NCI-H82 (cell line): ENCODE results near the gene BMPR1B.
A peak's percentile ranks its signal among the peaks of the same experiment; 100 is the strongest.
"Not testable (repeated sequence)": the region's sequence is repeated elsewhere in the genome, so short reads cannot be mapped to it uniquely, and the experiment has no call there.

ENCODE experiments used
- DNase-seq: peaks from one replicate; lab custom pipeline; 2025; lab: John Stamatoyannopoulos, UW

The BMPR1B gene

DNA sequence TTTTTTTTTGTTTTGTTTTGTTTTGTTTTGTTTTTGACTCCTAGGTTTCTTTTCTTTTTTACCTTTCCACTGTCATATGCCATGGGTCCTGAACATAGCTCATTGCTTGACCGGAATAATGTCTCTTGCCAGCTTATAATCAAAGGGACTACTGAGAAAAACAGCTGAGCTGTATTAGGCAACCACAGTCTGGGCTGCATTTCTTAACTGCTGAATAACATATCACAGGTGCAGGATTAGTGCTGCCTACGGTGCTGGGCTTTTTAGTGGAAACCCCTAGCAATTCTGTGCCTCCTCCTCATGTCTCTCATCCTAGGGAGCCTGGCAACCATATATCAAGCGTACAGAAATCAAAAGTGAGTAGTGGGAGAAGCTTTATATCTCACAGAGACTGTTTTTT lies 333.5 kb downstream of the BMPR1B start:
- peak; percentile 27 for DNase-seq

DNA sequence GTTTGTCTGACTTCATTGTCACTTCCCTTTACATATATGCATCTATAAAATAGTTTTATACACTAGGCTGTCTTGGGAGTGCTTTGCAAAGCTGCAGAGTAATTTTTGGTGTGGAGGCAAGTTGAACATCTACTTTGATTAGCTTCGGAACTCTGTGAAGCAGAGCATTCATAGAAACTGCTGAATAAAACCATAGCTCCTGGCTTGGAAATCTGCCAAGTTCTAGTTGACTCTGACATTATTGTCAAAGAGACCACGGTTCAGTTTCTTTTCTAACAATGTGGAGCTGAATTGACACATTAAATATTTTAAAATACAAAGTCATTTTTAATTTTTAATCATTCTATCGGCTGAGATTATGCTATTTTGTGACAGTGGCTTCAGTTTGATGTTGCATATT lies 335.0 kb downstream of the BMPR1B start:
- peak; percentile 24 for DNase-seq

DNA sequence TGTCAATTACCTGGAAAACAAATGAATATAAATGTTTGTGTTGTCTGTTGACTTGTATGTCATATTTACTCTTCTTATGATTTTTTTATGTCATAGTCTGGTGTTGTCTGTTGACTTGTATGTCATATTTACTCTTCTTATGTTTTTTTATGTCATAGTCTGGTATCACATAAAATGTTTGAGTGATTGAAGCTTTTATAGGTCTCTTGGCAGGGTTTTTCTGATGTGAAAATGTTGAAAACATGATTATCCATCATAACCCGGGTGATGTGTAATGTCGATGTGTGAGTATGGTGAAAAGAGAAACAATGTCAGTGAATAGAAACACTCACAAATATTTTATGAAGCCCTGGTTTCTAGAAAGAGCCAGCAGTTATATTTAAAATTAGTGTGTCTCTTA lies 335.7 kb downstream of the BMPR1B start:
- no peak for DNase-seq

DNA sequence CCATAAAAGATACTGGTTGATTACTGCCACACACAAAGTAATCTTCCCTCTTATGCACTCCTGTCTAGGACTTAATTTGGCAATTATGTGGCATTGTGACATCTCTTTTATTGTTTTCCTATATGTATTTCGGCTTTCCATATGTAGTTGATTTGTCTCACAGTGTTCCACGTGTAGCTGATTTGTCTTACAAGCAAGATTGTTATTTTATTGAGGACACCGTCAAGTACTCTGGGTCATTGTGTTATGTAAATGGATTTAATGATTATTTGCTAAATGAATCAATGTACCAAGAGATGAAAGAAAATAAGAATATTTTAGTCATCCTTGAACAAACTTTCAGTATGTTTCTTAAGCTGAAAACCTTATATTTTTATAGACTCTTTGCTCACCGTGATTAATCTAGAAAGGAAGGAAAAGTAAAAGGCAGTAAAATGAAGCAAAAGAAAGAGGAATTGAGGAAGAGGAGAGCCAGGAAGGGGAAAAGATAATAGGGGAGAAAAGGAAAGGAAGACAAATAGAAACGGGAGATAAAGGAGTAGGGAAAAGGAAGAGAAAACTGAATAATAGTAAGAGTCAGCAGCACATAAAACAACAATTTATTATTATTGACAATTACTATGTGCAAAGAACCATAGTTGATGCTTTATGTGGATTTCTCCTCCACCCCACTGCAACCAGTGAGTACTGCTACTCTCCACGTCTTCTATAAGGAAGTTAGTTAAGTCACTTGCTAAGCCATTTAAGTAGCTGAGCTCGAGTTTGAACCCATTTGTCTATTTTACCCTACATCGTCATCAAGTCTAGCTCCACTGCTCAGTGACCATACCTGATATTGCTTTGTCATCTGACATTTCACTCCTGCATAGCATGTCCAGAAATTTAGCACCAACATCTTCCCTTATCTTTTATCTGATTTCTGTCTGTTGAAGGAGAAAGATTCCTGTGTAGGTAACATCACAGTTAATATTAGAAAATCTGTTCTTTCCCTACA lies 336.5 kb downstream of the BMPR1B start:
- DNase-seq, result peak; percentile 4

DNA sequence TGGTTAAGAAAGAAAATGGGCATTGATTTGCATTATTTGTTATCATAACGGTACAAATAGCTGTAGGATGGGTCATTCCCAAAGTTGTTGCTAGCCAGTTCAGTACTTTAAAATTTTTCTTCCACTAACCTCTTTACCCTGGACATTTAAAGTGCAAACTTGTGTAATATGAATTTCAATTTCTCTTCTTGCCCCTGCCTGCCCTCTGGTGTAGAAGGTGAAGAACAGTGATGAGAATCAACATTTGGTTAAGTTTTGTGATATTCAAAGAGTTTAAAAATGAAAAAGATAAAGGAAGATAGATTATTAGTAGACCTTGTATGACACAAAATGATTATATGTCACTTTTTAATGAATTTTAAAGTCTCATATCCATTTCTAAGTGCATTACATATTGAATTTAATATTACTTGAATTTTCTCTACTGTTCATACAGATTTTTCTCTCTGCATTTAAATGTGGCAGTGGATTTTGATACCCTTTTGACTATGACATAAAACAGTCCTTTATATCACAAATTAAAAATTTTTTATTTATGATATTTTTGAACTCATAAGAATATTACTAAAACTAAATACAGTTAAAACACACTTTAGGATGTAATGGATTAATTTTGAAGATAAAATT lies 337.7 kb downstream of the BMPR1B start:
- DNase-seq, result peak; percentile 16

GRCh38 chr4:95102162-95102790 lies 344.5 kb downstream of the BMPR1B start:
- DNase-seq, result no peak

- no peak for DNase-seq
Measured at GRCh38 chr4:95105112-95105511, 347.4 kb downstream of the BMPR1B start.

- no peak for DNase-seq
Measured at GRCh38 chr4:95105983-95106382, 348.2 kb downstream of the BMPR1B start.

GRCh38 chr4:95106408-95106928 lies 348.7 kb downstream of the BMPR1B start:
- no peak for DNase-seq

GRCh38 chr4:95107004-95107403 lies 349.2 kb downstream of the BMPR1B start:
- no peak for DNase-seq

GRCh38 chr4:95107635-95108034 lies 349.9 kb downstream of the BMPR1B start:
- DNase-seq, result no peak

GRCh38 chr4:95108883-95109421 lies 351.2 kb downstream of the BMPR1B start:
- DNase-seq, result no peak

DNA sequence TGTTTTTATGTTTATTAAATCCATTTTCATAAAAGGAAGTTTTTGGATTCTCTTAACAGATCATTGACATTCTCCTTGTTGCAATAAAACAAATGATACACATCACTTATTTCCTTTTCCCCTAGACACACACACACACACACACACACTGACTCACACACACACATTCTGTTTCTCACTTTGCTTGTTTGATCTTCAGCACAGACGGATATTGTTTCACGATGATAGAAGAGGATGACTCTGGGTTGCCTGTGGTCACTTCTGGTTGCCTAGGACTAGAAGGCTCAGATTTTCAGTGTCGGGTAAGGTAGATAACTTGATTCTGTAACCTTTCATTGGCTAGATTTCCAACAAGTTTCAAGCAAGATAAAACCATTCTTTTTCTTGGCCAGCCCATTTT lies 356.8 kb downstream of the BMPR1B start:
- DNase-seq, result no peak

DNA sequence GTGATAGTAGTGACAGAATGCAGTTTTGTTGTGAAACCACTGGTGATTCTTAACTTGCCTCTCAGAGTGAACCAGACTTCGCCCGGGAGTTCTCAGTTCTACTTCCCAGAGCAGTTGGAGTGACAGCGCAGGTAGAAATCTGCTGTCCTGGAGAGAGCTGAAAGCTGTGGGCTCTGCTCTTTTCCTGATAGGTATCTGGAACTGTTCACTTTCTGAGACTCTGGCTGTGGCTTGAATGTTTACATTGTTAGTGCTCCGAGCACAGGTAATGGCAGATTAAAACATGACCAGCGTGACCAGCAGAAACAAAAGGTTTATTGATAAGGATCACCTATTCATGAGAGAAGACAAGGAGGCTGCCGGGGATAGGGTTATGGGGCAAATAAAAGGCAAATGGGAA lies 360.7 kb downstream of the BMPR1B start:
- no peak for DNase-seq

GRCh38 chr4:95120456-95120855 lies 362.7 kb downstream of the BMPR1B start:
- DNase-seq, result no peak

DNA sequence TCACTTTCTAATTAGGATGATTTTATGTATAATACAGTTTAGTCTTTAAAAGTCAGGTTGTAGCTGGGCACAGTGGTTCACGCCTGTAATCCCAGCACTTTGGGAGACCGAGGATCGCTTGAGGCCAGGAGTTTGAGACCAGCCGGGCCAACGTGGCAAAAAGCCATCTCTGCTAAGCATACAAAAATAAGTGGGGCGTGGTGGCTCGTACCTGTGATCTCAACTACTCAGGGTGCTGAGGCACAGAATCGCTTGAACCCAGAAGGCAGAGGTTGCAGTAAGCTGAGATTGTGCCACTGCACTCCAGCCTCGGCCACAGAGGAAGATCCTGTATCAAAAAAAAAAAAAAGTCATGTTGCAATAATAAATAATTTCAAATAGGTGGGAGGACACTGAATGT lies 364.2 kb downstream of the BMPR1B start:
- no peak for DNase-seq

- DNase-seq, result peak; percentile 74
Measured at GRCh38 chr4:95124906-95125504, 367.2 kb downstream of the BMPR1B start.

GRCh38 chr4:95129031-95129430 lies 371.3 kb downstream of the BMPR1B start:
- no peak for DNase-seq

DNA sequence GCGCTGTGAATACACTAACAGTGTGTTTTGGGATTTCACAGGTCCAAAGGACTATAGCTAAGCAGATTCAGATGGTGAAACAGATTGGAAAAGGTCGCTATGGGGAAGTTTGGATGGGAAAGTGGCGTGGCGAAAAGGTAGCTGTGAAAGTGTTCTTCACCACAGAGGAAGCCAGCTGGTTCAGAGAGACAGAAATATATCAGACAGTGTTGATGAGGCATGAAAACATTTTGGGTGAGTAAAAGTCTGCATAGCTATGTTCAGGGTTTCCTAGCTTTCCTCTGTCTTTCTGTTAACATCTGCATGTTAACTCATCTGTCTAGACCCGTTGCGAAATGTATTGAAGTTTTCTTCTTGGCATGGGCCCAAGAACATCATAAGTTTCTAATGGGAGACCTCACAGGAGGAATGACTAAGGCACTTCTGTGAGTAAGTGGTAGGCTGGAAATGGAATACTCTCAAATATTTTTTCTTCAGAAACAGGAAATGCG lies 372.1 kb downstream of the BMPR1B start:
- DNase-seq, result no peak

DNA sequence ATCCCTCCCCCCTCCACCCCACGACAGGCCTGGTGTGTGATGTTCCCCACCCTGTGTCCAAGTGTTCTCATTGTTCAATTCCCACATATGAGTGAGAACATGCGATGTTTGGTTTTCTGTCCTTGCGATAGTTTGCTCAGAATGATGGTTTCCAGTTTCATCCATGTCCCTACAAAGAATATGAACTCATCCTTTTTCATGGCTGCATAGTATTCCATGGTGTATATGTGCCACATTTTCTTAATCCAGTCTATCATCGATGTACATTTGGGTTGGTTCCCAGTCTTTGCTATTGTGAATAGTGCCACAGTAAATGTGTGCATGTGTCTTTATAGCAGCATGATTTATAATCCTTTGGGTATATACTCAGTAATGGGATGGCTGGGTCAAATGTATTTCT lies 376.3 kb downstream of the BMPR1B start:
- DNase-seq, result not testable (repeated sequence)

GRCh38 chr4:95139424-95139823 lies 381.7 kb downstream of the BMPR1B start:
- not testable (repeated sequence) for DNase-seq

DNA sequence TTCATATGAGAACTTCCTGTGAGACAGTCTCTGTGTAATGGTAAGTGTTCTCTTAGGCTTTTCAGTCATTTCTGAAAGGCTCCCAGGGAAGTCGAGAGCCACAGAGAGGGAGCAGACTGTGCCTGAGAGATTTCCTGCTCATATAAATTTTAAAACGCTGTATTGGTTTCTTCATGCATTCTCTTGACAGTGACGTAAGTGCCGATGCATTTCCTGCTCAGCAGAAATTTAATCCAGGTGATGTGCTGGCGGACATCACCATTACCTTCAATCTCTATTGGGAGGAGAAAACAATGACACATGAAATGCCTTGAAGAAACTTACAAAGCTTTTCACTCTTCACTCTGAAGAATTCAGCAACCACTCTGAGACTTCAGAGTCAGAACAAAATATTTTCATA lies 383.6 kb downstream of the BMPR1B start:
- DNase-seq, result no peak
